HEK293 (cell line): ENCODE data around the gene ZBTB20.
A peak's percentile ranks its signal among the peaks of the same experiment; 100 is the strongest.

ENCODE experiments used
- CTCF ChIA-PET: fragments of 350-600 bp; formaldehyde crosslinking; extraction: SDS; loops from one replicate; lab custom pipeline; 2021; ENCODE audit warnings: antibody characterized with exemption; lab: Yijun Ruan, JAX
- POLR2A ChIA-PET: fragments of 300-600 bp; formaldehyde crosslinking; extraction: SDS; loops from one replicate; lab custom pipeline; 2020; ENCODE audit warnings: antibody characterized with exemption, inconsistent platforms; lab: Yijun Ruan, JAX
- H3K27ac ChIP-seq: fragments of 200-500 bp; sonication (Bioruptor generic); 2 replicates; pipeline ENCODE4 v1.5.1; 2014; ENCODE audit warnings: low read depth, low read length, control low read depth, inconsistent platforms; ENCODE audit errors: extremely low read depth
- H3K36me3 ChIP-seq, 2 experiments: fragments of 200-500 bp in 1 of 2; sonication (Bioruptor generic) in 1 of 2; 1 replicate in 1 of 2; 2 replicates in 1 of 2; pipeline ENCODE4 v1.5.1; 2014 to 2017; ENCODE audit warnings: inconsistent platforms in 2 of 2, low read length in 2 of 2; ENCODE audit not compliant: control insufficient read depth in 2 of 2, insufficient read depth in 1 of 2
- H3K4me1 ChIP-seq: fragments of 200-500 bp; sonication (Bioruptor generic); 2 replicates; pipeline ENCODE4 v1.5.1; 2014; ENCODE audit warnings: mild to moderate bottlenecking, low read length, inconsistent platforms; ENCODE audit not compliant: control insufficient read depth, insufficient read depth
- H3K4me3 ChIP-seq: 2 replicates; pipeline ENCODE4 v1.5.1; 2011; ENCODE audit warnings: low read depth, mild to moderate bottlenecking, control low read depth, low read length, moderate library complexity
- H3K9me3 ChIP-seq: fragments of 200-500 bp; sonication (Bioruptor generic); 2 replicates; pipeline ENCODE4 v1.5.1; 2014; ENCODE audit warnings: low read depth, low read length, inconsistent platforms; ENCODE audit not compliant: control insufficient read depth, insufficient read depth
- KLF9 ChIP-seq: fragments of 450-650 bp; formaldehyde crosslinking; IDR thresholded peaks from 2 replicates; pipeline ENCODE4 v1.5.1; 2016; ENCODE audit warnings: missing biosample characterization, missing genetic modification characterization, low read depth
- SALL2 ChIP-seq: fragments of 450-650 bp; formaldehyde crosslinking; IDR thresholded peaks from 2 replicates; pipeline ENCODE4 v1.5.0; 2017; ENCODE audit warnings: missing biosample characterization, mild to moderate bottlenecking, missing genetic modification characterization, borderline replicate concordance
- SCRT2 ChIP-seq: fragments of 450-650 bp; formaldehyde crosslinking; IDR thresholded peaks from 2 replicates; pipeline ENCODE4 v1.5.1; 2016; ENCODE audit warnings: missing biosample characterization, missing genetic modification characterization
- SETDB1 ChIP-seq: IDR thresholded peaks from one replicate; pipeline ENCODE4 v1.6.1; 2017; ENCODE audit warnings: mild to moderate bottlenecking, low read length, moderate library complexity, mixed read lengths; ENCODE audit not compliant: insufficient read length
- TCF7L2 ChIP-seq: IDR thresholded peaks from 2 replicates; pipeline ENCODE4 v1.6.1; 2011; ENCODE audit warnings: low read depth, mild to moderate bottlenecking, inconsistent platforms, low read length, moderate library complexity, borderline replicate concordance
- ZBTB20 ChIP-seq: fragments of 450-650 bp; formaldehyde crosslinking; IDR thresholded peaks from 2 replicates; pipeline ENCODE4 v1.5.1; 2016; ENCODE audit warnings: missing biosample characterization, missing genetic modification characterization
- ZBTB48 ChIP-seq: fragments of 450-650 bp; formaldehyde crosslinking; IDR thresholded peaks from 2 replicates; pipeline ENCODE4 v1.5.1; 2016; ENCODE audit warnings: missing biosample characterization, missing genetic modification characterization
- ZFHX2 ChIP-seq: fragments of 450-650 bp; formaldehyde crosslinking; conservative IDR thresholded peaks from 2 replicates; pipeline ENCODE4 v1.5.1; 2016; ENCODE audit warnings: missing biosample characterization, missing genetic modification characterization
- ZFP41 ChIP-seq: fragments of 450-650 bp; formaldehyde crosslinking; IDR thresholded peaks from 2 replicates; pipeline ENCODE4 v1.5.1; 2016; ENCODE audit warnings: missing biosample characterization, missing genetic modification characterization, borderline replicate concordance
- ZNF146 ChIP-seq: fragments of 450-650 bp; formaldehyde crosslinking; IDR thresholded peaks from 2 replicates; pipeline ENCODE4 v1.5.1; 2016; ENCODE audit warnings: missing biosample characterization, missing genetic modification characterization
- ZNF148 ChIP-seq: fragments of 450-650 bp; formaldehyde crosslinking; IDR thresholded peaks from 2 replicates; pipeline ENCODE4 v1.5.0; 2017; ENCODE audit warnings: missing biosample characterization, missing genetic modification characterization, borderline replicate concordance
- ZNF174 ChIP-seq: fragments of 450-650 bp; formaldehyde crosslinking; IDR thresholded peaks from 2 replicates; pipeline ENCODE4 v1.5.0; 2017; ENCODE audit warnings: missing biosample characterization, mild to moderate bottlenecking, missing genetic modification characterization
- ZNF184 ChIP-seq: fragments of 450-650 bp; IDR thresholded peaks from 2 replicates; pipeline ENCODE4 v1.5.1; 2018; ENCODE audit warnings: missing biosample characterization, mild to moderate bottlenecking, missing genetic modification characterization
- ZNF521 ChIP-seq: fragments of 450-650 bp; formaldehyde crosslinking; IDR thresholded peaks from 2 replicates; pipeline ENCODE4 v1.5.1; 2017; ENCODE audit warnings: missing biosample characterization, mild to moderate bottlenecking, missing genetic modification characterization
- ZNF596 ChIP-seq: fragments of 450-650 bp; IDR thresholded peaks from 2 replicates; pipeline ENCODE4 v1.5.0; 2018; ENCODE audit warnings: missing biosample characterization, mild to moderate bottlenecking, missing genetic modification characterization, moderate library complexity
- ZNF610 ChIP-seq: fragments of 450-650 bp; formaldehyde crosslinking; IDR thresholded peaks from 2 replicates; pipeline ENCODE4 v1.5.1; 2016; ENCODE audit warnings: missing biosample characterization, missing genetic modification characterization, borderline replicate concordance
- ZNF623 ChIP-seq: fragments of 450-650 bp; formaldehyde crosslinking; IDR thresholded peaks from 2 replicates; pipeline ENCODE4 v1.5.1; 2016; ENCODE audit warnings: missing biosample characterization, missing genetic modification characterization
- ZNF791 ChIP-seq: fragments of 450-650 bp; formaldehyde crosslinking; IDR thresholded peaks from 2 replicates; pipeline ENCODE4 v1.5.1; 2016; ENCODE audit warnings: missing biosample characterization, missing genetic modification characterization
- ZSCAN30 ChIP-seq: fragments of 450-650 bp; IDR thresholded peaks from 2 replicates; pipeline ENCODE4 v1.5.1; 2018; ENCODE audit warnings: missing biosample characterization, mild to moderate bottlenecking, missing genetic modification characterization, moderate library complexity
- ZXDB ChIP-seq: fragments of 450-650 bp; formaldehyde crosslinking; IDR thresholded peaks from 2 replicates; pipeline ENCODE4 v1.5.1; 2016; ENCODE audit warnings: missing biosample characterization, missing genetic modification characterization
- TF ChIP-seq, protein P1 (sequence below): fragments of 450-650 bp; formaldehyde crosslinking; IDR thresholded peaks from 2 replicates; pipeline ENCODE4 v1.5.1; 2017; ENCODE audit warnings: missing biosample characterization, missing genetic modification characterization

Gene ZBTB20

DNA sequence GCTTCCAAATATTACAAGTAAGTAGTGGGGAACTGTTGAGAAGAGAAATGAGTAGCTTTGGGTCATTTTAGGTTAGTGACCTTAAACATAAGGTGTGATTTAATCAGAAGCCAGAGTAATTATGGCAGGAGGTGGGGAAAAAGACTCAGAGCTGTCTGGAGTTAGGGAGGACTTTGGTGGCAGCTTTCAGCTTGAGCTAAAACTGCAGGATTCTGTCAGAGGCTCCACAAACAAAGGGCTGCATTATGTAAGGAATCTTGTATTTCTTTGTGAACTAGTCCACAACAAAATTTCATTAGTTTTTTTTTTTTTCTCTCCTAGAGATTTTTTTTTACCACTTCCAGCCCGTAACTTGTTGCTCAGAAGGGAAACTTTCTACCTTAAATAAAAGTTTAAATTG is 507.9 kb downstream of the ZBTB20 start:
- Histone ChIP-seq H3K9me3 (no peaks in the 10 kb centered on the region), H3K4me3 (no peak overlapping the region), H3K27ac (no peak overlapping the region), H3K36me3 (no peaks in the 10 kb centered on the region), H3K4me1 (no peaks in the 10 kb centered on the region)
- ChIA-PET POLR2A (no interaction called here), CTCF (interaction anchor here (0.6 kb wide), 1 partner anchor 67 kb away, joined by 3 read pairs; no protein-coding TSS in a partner anchor)
- TF ChIP-seq ZNF174: no peak
- TF ChIP-seq ZBTB20 (tag by site-specific recombination): no peak
- no peak for TF ChIP-seq ZFP41
- TF ChIP-seq TCF7L2: no peak
- no peak for TF ChIP-seq ZNF146
- TF ChIP-seq ZBTB48 (tag by site-specific recombination): no peak
- TF ChIP-seq ZNF521 (tag by site-specific recombination): no peak
- TF ChIP-seq KLF9 (tag by site-specific recombination): no peak
- no peak for TF ChIP-seq ZSCAN30 (tag by site-specific recombination)
- TF ChIP-seq, protein P1, sequence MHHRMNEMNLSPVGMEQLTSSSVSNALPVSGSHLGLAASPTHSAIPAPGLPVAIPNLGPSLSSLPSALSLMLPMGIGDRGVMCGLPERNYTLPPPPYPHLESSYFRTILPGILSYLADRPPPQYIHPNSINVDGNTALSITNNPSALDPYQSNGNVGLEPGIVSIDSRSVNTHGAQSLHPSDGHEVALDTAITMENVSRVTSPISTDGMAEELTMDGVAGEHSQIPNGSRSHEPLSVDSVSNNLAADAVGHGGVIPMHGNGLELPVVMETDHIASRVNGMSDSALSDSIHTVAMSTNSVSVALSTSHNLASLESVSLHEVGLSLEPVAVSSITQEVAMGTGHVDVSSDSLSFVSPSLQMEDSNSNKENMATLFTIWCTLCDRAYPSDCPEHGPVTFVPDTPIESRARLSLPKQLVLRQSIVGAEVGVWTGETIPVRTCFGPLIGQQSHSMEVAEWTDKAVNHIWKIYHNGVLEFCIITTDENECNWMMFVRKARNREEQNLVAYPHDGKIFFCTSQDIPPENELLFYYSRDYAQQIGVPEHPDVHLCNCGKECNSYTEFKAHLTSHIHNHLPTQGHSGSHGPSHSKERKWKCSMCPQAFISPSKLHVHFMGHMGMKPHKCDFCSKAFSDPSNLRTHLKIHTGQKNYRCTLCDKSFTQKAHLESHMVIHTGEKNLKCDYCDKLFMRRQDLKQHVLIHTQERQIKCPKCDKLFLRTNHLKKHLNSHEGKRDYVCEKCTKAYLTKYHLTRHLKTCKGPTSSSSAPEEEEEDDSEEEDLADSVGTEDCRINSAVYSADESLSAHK (tag by site-specific recombination): no peak

DNA sequence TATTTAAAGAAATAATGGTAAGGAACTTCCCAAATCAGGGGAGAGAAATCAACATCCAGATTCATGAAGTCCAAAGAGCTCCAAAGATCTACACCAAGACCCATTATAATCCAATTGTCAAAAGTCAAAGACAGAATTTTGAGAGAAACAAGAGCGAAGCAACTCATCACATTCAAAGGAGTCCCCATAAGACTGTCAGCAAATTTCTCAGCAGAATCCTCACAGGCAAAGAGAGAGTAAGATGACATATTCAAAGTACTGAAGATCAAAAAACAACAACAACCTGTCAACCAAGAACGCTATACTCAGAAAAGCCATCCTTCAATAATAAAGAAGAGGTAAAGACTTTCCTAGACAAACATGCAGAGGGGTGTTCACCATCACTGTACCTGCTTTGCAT is 511.2 kb downstream of the ZBTB20 start:
- Histone ChIP-seq H3K4me3 (no peak overlapping the region), H3K36me3 (no peaks in the 10 kb centered on the region), H3K9me3 (no peaks in the 10 kb centered on the region), H3K27ac (no peak overlapping the region), H3K4me1 (no peaks in the 10 kb centered on the region)
- POLR2A ChIA-PET: no interaction called here
- TF ChIP-seq SETDB1 (peak; percentile 57), ZXDB (tag by site-specific recombination) (no peak), ZNF791 (0 out of 2 replicates have a peak, but pooled peaks have one; percentile 52), SCRT2 (tag by site-specific recombination) (no peak)
- CTCF ChIA-PET: no interaction called here

DNA sequence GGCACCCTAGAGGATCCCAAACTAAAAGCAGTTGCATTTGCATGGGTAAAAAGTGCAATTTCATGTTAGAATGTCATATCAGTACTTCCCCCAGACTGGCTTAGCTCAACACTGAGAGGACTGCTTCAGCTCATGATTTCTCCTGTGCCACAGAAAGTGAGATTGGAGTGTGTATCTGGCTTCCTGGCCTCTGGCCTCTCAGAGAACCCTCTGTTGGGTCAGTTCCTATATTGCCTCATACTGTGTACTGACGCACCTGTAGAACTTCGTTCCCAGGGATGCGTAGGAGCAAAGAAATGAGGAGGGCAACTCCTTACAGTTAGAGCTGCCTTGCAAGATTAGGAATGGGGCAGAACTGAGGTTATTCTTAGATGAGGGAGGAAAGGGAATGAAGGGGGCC is 512.5 kb downstream of the ZBTB20 start:
- no peaks in the 10 kb centered on the region for H3K9me3 ChIP-seq
- POLR2A ChIA-PET: interaction anchor here (1.2 kb wide), 1 partner anchor 19 kb away, joined by 3 read pairs; no protein-coding TSS in a partner anchor
- TF ChIP-seq ZBTB20 (tag by site-specific recombination) (no peak), ZNF623 (tag by site-specific recombination) (no peak), ZFHX2 (no peak), ZNF148 (tag by site-specific recombination) (no peak), ZNF610 (no peak), KLF9 (tag by site-specific recombination) (no peak), SALL2 (tag by site-specific recombination) (no peak), ZNF596 (tag by site-specific recombination) (no peak), ZNF184 (no peak)
- no peaks in the 10 kb centered on the region for H3K4me1 ChIP-seq
- no peak overlapping the region for H3K27ac ChIP-seq
- no peaks in the 10 kb centered on the region for H3K36me3 ChIP-seq
- CTCF ChIA-PET: interaction anchor here (0.6 kb wide), 1 partner anchor 126 kb away, joined by 3 read pairs; no protein-coding TSS in a partner anchor
- H3K4me3 ChIP-seq: no peak overlapping the region
